HepG2 (cell line): ENCODE results near the gene SPG7. TPM values are rescaled to one million over a fixed set of nuclear protein-coding genes. Genes with fewer than 3 reads are reported as not detected.

Experiments
- AHR ChIP-seq: IDR thresholded peaks from 2 replicates; pipeline ENCODE4 v1.6.1; 2018; ENCODE audit warnings: missing genetic modification reagents, missing compliant biosample characterization
- CBX1 ChIP-seq: IDR thresholded peaks from one replicate; pipeline ENCODE4 v1.6.1; 2016; ENCODE audit warnings: antibody characterized with exemption, low read depth
- DZIP1 ChIP-seq: sonication (generic); formaldehyde crosslinking; IDR thresholded peaks from 2 replicates; pipeline ENCODE4 v1.5.0; 2020; ENCODE audit warnings: mild to moderate bottlenecking, missing genetic modification reagents
- GABPA ChIP-seq, 2 experiments: IDR thresholded peaks; 2 replicates each; pipeline ENCODE4 v1.6.1; 2011 to 2016; ENCODE audit warnings: low read depth in 2 of 2, low read length in 1 of 2, missing biosample characterization in 1 of 2, missing genetic modification characterization in 1 of 2
- GLI4 ChIP-seq: sonication (generic); formaldehyde crosslinking; IDR thresholded peaks from 2 replicates; pipeline ENCODE4 v1.5.1; 2020; ENCODE audit warnings: missing genetic modification reagents, mild to moderate bottlenecking, moderate library complexity, borderline replicate concordance
- HOMEZ ChIP-seq: IDR thresholded peaks from 2 replicates; pipeline ENCODE4 v1.6.1; 2016; ENCODE audit warnings: low read depth
- KAT8 ChIP-seq: IDR thresholded peaks from 2 replicates; pipeline ENCODE4 v1.6.1; 2016; ENCODE audit warnings: missing genetic modification reagents, missing compliant biosample characterization
- KDM3A ChIP-seq: IDR thresholded peaks from 2 replicates; pipeline ENCODE4 v1.6.1; 2018; ENCODE audit warnings: low read depth, missing compliant biosample characterization
- LBX2 ChIP-seq: sonication (generic); formaldehyde crosslinking; IDR thresholded peaks from 2 replicates; pipeline ENCODE4 v1.5.0; 2020; ENCODE audit warnings: missing genetic modification reagents, mild to moderate bottlenecking, borderline replicate concordance
- RBFOX2 ChIP-seq: fragments of 200-400 bp; formaldehyde crosslinking; IDR thresholded peaks from 2 replicates; pipeline ENCODE4 v1.6.1; 2017; ENCODE audit warnings: low read depth, mild to moderate bottlenecking, low read length
- SP1 ChIP-seq, 2 experiments: fragments of 450-650 bp in 1 of 2; sonication (generic) in 1 of 2; formaldehyde crosslinking in 1 of 2; IDR thresholded peaks; 2 replicates each; pipeline versions ENCODE4 v1.4.0 to v1.6.1; 2016 to 2020; ENCODE audit warnings: missing genetic modification reagents in 1 of 2
- TCF7 ChIP-seq: sonication (generic); IDR thresholded peaks from 2 replicates; pipeline ENCODE4 v1.6.1; 2016; ENCODE audit warnings: antibody characterized with exemption, low read depth
- TCF7L2 ChIP-seq: IDR thresholded peaks from 2 replicates; pipeline ENCODE4 v1.6.1; 2011; ENCODE audit warnings: mild to moderate bottlenecking, low read depth, low read length, moderate library complexity
- ZBED4 ChIP-seq: sonication (generic); formaldehyde crosslinking; IDR thresholded peaks from 2 replicates; pipeline ENCODE4 v1.4.0; 2020; ENCODE audit warnings: missing genetic modification reagents, borderline replicate concordance
- ZBTB7A ChIP-seq: sonication (generic); formaldehyde crosslinking; IDR thresholded peaks from 2 replicates; pipeline ENCODE4 v1.8.0; 2022; ENCODE audit warnings: mild to moderate bottlenecking, missing genetic modification reagents
- ZNF326 ChIP-seq: sonication (generic); formaldehyde crosslinking; IDR thresholded peaks from 2 replicates; pipeline ENCODE4 v1.4.0; 2020; ENCODE audit warnings: missing genetic modification reagents, borderline replicate concordance
- ZNF550 ChIP-seq: sonication (generic); formaldehyde crosslinking; IDR thresholded peaks from 2 replicates; pipeline ENCODE4 v1.4.0; 2020; ENCODE audit warnings: mild to moderate bottlenecking, missing genetic modification reagents, borderline replicate concordance
- ZNF563 ChIP-seq: sonication (generic); formaldehyde crosslinking; IDR thresholded peaks from 2 replicates; pipeline ENCODE4 v1.8.0; 2022; ENCODE audit warnings: mild to moderate bottlenecking, moderate library complexity, missing genetic modification reagents
- ZNF577 ChIP-seq: sonication (generic); formaldehyde crosslinking; IDR thresholded peaks from 2 replicates; pipeline ENCODE4 v1.4.0; 2020; ENCODE audit warnings: mild to moderate bottlenecking, low read depth, missing genetic modification reagents, borderline replicate concordance
- ZNF790 ChIP-seq: sonication (generic); formaldehyde crosslinking; IDR thresholded peaks from 2 replicates; pipeline ENCODE4 v1.8.0; 2022; ENCODE audit warnings: missing genetic modification reagents, mild to moderate bottlenecking, borderline replicate concordance
- ZSCAN21 ChIP-seq: sonication (generic); formaldehyde crosslinking; IDR thresholded peaks from 2 replicates; pipeline ENCODE4 v1.8.0; 2022; ENCODE audit warnings: mild to moderate bottlenecking, missing genetic modification reagents, moderate library complexity, borderline replicate concordance
- ZSCAN9 ChIP-seq: IDR thresholded peaks from 2 replicates; pipeline ENCODE4 v1.6.1; 2016; ENCODE audit warnings: borderline replicate concordance
- polyA plus RNA-seq, 8 experiments: library from polyadenylated mRNA; depleted of rRNA in 3 of 8; stranded (reverse) in 7 of 8; unstranded in 1 of 8; fragments of >200 nt; fragmentation: Illumina TruSeq in 4 of 8; extraction: Trizol in 4 of 8; gene quantifications; 2 replicates each; pipeline versions ENCODE4 v1.2.1 to v1.2.3, GENCODE V29; 2011 to 2016; ENCODE audit warnings: low read depth in 4 of 8, missing spikeins in 1 of 8, mixed read lengths in 1 of 8; ENCODE audit not compliant: insufficient read depth in 1 of 8
- total RNA-seq, 5 experiments: library from RNA; depleted of rRNA; stranded (reverse); fragments of >200 nt; fragmentation: Illumina TruSeq; extraction: Trizol; gene quantifications; 2 replicates each; pipeline ENCODE4 v1.2.3, GENCODE V29; 2016; ENCODE audit warnings: low read depth in 1 of 5

Gene SPG7
- total and polyA plus RNA-seq, 2 of the 13 experiments (the other 11 are each of a cell fraction or from before 2014, with no cell fraction given): 66.0 to 136 TPM

GRCh38 chr16:89545831-89546574, 37.8 kb downstream of the SPG7 start (continued):
- TF ChIP-seq ZBED4 (CRISPR knock-in tag) (no peak), ZSCAN9 (no peak), HOMEZ (CRISPR knock-in tag) (no peak; the same call in 1 of the 2 replicates), GABPA (IDR thresholded peaks at IDR 0.05; ENCODE audit: low read depth, low read length) (no peak), GABPA (CRISPR knock-in tag; IDR thresholded peaks at IDR 0.05; ENCODE audit: low read depth) (no peak), TCF7 (no peak), GLI4 (no peak), DZIP1 (no peak), ZBTB7A (CRISPR knock-in tag) (no peak), AHR (CRISPR knock-in tag) (no peak), SP1 (IDR thresholded peaks at IDR 0.05) (no peak), SP1 (CRISPR knock-in tag; IDR thresholded peaks at IDR 0.05) (no peak), ZNF326 (no peak), ZSCAN21 (CRISPR knock-in tag) (no peak), LBX2 (CRISPR knock-in tag) (no peak), KDM3A (no peak), CBX1 (no peak), KAT8 (CRISPR knock-in tag) (no peak), ZNF790 (no peak), RBFOX2 (no peak), ZNF550 (peak; percentile 27; the same call in 1 of the 2 replicates), ZNF563 (CRISPR knock-in tag) (no peak), TCF7L2 (no peak), ZNF577 (CRISPR knock-in tag) (no peak)
